GM19351 (cell line): Measurements from ENCODE around the gene UGT2B15.
"Not testable (repeated sequence)": the region's sequence is repeated elsewhere in the genome, so short reads cannot be mapped to it uniquely, and the experiment has no call there.

Experiments
- ATAC-seq: cut with Tn5 transposase; IDR thresholded peaks from one replicate; pipeline ENCODE4 v1.9.1; 2021; ENCODE audit warnings: mild to moderate bottlenecking, moderate library complexity; ENCODE audit not compliant: unreplicated experiment

UGT2B15 gene

DNA sequence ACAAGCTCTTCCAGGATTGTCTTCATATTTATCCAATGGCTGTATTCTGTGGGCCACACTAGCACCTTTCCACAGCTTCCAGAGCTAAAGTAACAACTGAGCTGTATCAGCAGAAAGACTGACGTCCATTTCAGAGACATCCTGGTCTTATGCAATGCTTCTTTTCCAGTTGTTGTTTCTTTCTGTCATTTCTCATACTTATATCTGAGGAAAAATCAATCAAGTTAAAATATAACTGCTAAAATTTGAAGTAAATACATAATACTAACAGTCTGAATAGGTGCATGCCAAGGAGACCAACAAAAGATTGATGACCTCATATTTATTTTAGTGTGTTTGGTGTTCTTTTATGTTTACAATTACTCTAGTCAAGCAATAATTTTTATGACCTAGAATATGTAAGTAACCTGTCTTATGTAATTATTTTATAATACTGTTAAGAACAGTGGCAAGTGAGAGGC lies at the start of gene UGT2B15:
TSS of gene UGT2B15 (minus strand) at position 174 of the 461 bp plus-strand sequence. CDS start at position 140, 34 bp downstream.
- not testable (repeated sequence) for ATAC-seq

DNA sequence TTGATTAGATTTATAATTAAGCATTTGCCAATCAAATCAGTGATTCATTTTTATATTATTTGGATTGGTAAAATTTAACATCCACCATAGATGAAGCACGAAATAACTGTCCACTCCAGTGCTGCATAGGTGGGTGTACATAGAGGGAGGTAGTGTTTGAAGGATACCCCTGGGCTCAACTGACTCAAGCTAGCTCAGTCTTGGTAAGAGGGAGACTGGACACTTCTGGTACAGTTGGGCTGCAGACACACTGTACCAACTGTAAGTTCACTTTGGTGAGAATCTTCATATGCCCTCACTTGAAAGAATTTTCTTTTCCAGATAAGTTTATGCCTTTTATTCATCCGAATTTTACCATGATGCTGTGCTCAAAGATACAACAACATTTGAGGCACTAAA lies 48.6 kb upstream of the UGT2B15 start:
- ATAC-seq: no peak

DNA sequence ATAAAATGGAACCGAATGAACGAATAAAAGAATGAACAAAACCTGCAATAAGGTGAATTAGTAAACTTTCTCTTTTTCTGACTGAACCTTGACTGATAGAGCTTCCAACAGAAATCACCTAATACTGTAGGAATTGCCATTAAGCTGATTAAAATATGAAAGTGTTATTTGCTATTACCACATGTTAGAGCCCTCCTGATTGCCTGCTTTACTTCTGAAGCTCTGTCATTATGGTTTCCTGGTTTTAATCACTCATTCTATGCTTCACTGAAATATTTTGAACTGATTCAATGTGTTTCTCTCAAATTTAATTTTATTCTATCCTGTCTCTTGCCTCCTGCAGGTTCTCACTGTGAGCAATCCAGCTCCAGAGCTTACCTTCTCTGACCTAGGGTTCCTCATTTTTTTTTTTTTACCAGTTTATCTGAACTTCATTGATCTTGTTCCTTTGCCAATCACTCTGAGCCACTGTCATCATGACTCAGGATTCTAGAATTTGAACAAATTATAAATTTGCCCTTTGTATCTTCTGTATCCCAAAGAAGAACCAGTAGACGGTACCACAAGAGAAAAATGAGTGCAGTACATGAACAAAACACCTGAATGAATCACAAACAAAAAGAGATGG lies 48.1 kb upstream of the UGT2B15 start:
- no peak for ATAC-seq

DNA sequence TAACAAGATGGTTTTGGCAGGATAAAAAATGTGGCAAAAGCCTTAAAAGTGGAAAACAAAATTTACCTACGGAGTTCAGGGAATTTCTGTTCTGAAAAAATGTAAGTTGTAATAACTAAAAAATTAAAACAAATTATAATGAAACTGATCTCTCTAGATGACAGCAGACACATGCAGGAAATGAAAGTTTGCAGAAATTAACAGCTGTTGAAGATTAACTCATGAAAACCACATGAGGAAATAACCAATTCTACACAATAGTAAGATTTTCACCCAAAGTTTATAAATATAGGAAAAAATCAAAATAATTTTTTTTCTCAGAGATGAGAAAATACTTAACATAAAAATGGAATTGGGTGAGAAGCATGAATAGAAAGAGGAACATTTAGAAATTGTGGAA lies 47.5 kb upstream of the UGT2B15 start:
- ATAC-seq: no peak

DNA sequence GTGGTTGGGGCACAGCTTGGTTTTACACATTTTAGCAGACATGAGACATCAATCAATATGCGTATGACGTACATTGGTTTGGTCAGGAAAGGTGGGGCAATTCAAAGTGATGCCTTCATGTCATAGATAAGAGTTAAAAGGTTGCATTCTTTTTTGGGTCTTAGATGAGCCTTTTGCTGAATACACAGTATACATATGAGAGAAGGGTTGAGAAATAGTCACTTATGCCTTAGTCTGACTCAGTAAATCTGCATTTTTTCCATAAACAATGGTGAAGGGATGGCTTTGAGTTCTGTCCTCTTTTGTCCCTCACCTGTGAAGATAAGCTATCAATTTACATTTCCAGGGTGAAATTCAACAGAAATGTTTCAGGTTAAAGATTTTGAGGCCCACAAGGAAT lies 43.9 kb upstream of the UGT2B15 start:
- no peak for ATAC-seq

DNA sequence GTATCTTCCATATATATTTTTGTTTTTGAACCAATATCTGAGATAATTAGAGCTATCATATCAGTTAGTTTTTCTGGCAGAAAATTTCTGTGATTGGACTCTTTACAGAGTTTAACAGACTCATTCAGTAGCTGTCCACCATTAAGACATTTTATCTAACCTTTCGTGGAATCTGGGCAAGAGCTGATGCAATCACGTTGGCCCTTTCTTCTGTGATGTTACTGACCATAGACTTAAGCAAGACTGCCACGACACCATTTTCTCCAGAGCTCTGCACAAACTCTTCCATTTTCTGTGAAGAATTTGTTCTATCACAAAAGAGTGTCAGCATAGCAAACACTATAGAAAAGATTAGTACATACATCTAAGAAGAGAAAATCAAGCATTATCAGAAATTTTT lies 41.8 kb upstream of the UGT2B15 start:
- ATAC-seq: no peak

DNA sequence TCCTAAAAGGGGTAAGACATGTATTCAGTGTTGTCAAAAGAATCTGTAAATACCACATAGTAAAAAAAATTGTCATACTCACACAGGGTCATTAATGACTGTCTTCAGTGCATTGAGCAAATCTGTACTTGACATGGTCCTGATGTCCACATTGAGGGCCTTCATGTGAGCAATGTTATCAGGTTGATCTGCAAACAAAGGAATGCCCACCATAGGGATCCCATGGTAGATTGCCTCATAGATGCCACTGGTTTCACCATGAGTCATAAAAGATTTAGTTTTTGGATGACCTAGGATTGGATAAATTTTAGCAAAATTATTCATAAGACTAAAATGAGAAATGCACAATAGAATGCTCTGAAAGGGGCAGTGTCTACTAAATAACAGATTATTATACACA lies 38.1 kb upstream of the UGT2B15 start:
- no peak for ATAC-seq

DNA sequence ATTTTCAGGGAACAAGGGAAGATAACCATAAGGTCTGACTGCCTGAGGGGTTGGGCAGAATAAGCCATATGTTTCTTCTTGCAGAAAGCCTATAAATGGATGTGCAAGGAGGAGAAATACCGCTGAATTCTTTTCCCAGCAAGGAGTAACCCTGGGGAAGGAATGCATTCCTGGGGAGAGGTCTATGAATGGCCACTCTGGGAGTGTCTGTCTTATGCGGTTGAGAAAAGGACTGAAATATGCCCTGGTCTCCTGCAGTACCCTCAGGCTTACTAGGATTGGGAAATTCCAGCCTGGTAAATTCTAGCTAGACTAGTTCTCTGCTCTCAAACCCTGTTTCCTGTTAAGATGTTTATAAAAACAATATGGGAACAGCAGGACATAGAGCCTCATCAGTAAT lies 32.7 kb upstream of the UGT2B15 start:
- ATAC-seq: not testable (repeated sequence)

DNA sequence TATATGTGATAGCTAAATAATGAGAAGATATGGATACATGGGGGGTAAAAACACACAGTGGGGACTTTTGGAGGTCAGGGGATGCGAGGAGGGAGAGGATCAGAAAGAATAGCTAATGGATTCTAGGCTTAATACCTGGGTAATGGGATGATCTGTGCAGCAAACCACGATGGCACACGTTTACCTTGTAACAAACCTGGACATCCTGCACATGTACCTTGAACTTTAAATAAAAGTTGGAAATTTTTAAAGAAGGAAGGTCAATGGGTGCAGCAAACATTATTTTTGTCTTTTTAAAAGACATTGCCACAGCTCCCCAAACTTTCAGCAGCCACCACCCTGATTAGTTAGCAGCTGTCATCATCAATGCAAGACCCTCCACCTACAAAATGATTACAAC lies 29.7 kb upstream of the UGT2B15 start:
- no peak for ATAC-seq

DNA sequence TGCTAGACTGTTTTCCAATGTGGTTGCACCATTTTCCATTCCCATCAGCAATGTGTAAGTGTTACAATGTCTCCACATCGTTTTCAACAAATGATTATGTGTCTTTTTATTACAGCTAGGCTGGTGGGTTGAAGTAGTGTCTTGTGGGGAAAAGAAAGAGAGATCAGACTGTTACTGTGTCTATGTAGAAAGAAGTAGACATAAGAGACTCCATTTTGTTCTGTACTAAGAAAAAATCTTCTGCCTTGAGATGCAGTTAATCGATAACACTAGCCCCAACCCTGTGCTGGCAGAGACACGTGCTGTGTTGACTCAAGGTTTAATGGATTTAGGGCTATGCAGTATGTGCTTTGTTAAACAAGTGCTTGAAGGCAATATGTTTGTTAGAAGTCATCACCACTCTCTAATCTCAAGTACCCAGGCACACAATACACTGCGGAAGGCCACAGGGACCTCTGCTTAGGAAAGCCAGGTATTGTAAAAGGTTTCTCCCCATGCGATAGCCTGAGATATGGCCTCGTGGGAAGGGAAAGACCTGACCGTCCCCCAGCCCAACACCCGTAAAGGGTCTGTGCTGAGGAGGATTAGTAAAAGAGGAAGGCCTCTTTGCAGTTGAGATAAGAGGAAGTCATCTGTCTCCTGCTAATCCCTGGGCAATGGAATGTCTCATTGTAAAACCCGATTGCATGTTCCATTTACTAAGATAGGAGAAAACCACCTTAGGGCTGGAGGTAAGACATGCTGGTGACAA lies 23.0 kb upstream of the UGT2B15 start:
- ATAC-seq: no peak

DNA sequence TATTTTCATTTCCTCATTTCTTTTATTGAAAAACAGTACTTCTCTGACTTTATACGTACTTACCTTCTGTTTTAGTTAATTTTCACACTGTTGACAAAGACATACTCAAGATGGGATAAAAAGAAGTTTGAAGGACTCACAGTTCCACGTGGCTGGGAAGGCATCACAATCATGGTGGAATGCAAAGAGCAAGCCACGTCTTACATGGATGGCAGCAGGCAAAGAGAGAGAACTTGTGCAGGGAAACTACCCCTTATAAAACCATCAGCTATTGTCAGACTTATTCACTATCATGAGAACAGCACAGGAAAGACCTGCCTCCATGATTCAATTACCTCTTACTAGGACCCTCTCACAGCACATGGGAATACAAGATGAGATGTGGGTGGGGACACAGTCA lies 20.7 kb upstream of the UGT2B15 start:
- ATAC-seq: no peak

DNA sequence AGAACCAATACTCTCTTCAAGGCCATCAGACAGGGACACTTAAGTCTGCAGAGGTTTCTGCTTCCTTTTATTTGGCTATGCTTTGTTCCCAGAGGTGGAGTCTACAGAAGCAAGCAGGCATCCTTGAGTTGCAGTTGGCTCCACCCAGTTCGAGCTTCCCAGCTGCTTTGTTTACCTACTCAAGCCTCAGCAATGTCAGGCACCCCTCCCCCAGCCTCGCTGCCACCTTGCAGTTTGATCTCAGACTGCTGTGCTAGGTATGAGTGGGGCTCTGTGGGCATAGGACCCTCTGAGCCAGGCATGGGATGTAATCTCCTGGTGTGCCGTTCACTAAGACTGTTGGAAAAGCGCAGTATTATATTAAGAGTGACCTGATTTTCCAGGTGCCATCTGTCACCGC lies 12.6 kb upstream of the UGT2B15 start:
- ATAC-seq: no peak

DNA sequence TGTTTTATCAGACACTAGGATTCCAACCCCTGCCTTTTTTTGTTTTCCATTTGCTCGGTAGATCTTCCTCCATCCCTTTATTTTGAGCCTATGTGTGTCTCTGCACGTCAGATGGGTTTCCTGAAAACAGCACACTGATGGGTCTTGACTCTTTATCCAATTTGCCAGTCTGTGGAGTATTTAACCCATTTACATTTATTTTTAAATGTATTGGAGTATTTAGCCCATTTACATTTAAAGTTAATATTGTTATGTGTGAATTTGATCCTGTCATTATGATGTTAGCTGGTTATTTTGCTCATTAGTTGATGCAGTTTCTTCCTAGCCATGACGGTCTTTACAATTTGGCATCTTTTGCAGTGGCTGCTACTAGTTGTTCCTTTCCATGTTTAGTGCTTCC lies 10.8 kb upstream of the UGT2B15 start:
- not testable (repeated sequence) for ATAC-seq

DNA sequence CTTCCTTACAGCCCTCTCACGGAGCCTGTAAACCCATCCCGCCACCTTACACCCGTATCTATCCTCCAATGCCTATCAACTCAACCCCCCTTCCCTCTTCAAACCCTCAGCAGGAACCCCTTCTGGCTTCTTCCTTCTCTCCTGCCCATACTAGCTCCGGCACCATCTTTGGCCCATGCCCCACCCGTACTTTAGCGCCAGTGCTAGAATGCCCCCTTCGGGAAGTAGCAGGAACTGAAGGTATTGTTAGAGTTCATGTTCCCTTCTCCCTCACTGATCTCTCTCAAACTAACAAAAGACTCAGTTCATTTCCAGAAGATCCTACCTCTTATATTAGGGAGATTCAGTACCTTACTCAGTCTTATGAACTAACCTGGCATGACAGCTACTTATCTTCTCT lies 2.7 kb upstream of the UGT2B15 start:
- no peak for ATAC-seq

DNA sequence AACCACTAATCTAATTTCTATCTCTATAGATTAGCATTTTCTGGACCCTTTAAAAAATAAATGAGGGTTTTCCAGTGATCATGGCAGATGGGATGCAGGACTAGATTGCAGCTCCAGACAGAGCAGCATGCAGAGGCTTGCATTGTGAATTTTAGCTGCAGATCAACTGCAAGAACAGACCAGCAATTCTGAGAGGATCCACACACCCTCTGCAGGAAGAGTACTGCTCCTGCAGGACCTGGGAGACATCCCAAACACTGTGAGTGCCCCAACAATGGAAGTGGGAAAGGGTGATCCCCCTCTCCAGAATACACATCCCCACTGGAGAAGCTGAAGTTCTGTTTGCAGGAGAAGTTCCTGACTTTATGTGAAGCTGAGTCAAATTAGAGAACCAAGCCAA lies 765 bp upstream of the UGT2B15 start:
- not testable (repeated sequence) for ATAC-seq

DNA sequence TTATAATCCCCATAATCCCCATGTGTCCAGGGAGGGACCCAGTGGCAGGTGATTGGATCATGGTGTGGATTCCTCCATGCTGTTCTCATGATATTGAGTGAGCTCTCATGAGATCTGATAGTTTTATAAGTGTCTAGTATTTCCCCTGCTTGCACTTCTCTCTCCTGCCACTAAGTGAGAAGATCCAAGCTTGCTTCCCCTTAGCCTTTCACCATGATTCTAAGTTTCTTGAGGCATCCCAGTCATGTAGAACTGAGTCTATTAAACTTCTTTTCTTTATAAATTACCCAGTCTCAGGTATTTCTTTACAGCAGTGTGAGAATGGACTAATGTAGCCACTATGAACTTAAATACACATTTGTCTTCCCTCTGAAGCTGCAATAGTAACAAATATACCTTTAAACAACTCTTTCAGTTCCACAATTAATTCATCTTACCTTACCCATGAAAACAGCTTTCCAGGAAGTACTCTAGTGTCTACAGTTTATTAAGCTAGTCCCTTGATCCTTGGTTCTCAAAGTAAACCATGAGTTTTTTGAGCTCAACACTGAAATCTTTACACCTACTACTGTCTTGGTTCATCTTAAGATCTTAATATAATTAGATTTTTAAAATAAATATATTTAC lies 1.8 kb downstream of the UGT2B15 start:
- ATAC-seq: not testable (repeated sequence)

DNA sequence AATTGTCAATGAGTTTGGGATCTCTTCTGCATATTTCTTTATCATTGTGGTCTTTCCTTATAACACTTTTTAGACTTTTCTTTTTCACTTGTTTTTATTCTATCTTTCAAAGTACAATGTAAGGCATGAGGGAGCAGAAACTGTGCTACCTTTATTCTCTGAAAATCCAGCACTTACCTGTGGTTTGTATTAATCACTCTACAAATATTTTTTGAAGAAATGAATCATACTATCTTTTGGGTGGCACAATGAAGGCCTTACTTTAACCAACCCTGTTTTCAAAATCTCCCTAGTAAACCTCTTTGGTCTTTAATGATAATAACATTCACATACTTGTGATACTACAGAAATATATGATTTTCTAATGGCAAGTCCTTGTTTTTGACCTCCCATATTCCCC lies 2.9 kb downstream of the UGT2B15 start:
- not testable (repeated sequence) for ATAC-seq

DNA sequence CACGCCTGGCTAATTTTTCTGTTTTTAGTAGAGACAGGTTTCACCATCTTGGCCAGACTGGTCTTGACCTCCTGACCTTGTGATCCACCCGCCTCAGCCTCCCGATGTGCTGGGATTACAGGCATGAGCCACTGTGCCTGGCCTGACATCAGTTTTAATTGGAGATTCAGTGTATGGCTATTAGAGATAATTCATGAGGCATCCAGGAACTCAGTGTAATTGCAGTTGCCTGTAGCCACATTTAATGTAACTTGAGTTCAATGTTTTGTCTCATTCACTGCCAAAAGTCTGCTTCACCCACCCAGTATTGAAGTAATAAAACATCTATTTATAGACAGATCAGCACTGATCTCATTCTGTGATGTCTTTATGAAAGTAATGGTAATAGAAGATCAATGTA lies 5.7 kb downstream of the UGT2B15 start:
- ATAC-seq: not testable (repeated sequence)

DNA sequence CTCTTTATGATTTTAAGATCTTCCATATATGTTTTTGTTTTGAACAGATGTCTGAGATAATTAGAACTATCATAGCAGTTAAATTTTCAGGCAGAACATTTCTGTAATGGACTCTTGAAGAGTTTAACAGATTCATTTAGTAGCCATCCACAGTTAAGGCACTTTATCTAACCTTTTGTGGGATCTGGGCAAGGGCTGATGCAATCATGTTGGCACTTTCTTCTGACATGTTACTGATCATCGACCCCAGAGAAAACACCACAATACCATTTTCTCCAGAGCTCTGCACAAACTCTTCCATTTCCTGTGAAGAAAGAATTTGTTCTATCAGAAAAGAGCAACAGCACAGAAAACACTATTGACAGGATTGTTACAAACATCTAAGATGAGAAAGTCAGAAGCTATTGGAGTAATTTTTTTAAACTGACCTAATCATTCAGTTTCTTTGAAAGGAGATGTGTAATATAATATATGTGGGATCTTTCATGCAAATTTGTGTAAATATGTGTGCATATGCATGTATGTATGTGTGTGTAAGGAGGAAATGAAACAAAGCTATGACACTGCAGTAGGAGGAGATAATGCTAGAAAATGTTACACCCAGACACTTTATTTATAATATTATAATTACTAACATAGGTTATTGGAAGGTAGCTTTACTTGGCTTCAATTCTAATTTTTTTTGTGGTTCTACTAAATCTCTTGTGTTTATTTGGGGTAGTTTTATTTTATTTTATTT lies 7.4 kb downstream of the UGT2B15 start:
- ATAC-seq: peak; percentile 70

DNA sequence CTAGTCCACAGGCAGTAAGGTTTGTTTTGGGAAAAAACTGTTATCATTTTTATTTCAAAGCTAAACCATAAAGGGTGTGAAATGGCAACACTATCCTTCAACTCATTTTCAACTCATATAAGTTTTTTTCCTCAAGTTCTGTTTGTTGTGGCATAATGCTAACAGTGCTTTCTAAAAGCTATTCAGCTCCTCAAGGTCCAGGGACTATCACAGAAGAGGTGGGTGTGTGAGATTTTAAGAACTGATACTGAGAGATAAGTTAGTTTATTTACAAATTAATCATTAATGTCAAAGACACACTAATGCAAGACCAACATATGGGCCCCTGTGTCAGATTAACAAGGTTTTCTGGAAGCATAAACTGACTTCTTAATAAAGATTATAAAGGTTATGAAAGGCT lies 11.8 kb downstream of the UGT2B15 start:
- no peak for ATAC-seq

DNA sequence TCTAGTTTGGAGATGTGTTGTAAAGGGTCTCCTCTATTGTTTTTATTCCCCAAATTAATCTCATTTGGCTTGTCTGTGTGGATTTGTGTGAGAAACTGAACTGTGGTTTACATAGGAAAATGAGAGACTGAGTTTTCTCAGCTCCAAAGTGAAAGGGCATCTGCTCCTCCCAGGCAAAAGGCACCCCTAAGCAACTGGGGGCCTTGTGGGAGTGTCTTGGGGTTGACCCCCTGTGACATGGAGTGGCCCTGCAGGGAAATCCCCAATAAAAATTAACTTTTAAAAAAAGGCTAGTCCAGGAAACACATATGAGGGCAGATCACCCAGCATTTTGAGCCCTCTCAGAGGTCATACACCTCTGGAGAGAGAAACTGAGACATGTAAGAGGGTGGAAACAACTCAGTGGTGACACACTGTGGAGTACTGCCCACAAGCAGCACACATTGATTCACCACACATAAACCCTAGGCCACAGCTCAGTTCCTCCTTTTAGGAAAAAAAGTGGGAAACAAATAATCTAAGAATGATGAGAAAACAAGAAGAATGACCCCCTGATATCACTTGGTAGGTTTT lies 13.3 kb downstream of the UGT2B15 start:
- peak; percentile 73 for ATAC-seq
